Measurements from ENCODE around the gene BARD1.
A peak's percentile ranks its signal among the peaks of the same experiment; 100 is the strongest.

The BARD1 gene

GRCh38 chr2:214810671-214811070 is 1.2 kb upstream of the BARD1 start:
- DNase-seq (no peak), ATAC-seq (ENCODE audit: insufficient read depth, low read depth) (no peak)
- H3K4me1 ChIP-seq (ENCODE audit: insufficient read depth, low read length): peaks cover 32% of the 10 kb centered on the region
- H3K4me2 ChIP-seq (ENCODE audit: insufficient read depth, low read length): peak overlapping the region; percentile 83
- H2AFZ ChIP-seq (ENCODE audit: low read depth, low read length): peak overlapping the region; percentile 89
- H3K4me3 ChIP-seq (ENCODE audit: low read depth in 1 of 2, low read length in 2 of 2): peak overlapping the region in 1 of 2 experiments; percentile 76; a peak in 2 of 4 replicates
- H3K27ac ChIP-seq (ENCODE audit: low read length): no peak overlapping the region
- no peak for TF ChIP-seq EZH2 (IDR thresholded peaks at IDR 0.05; ENCODE audit: borderline replicate concordance, low read depth, low read length, severe bottlenecking)
- TF ChIP-seq, protein P1, sequence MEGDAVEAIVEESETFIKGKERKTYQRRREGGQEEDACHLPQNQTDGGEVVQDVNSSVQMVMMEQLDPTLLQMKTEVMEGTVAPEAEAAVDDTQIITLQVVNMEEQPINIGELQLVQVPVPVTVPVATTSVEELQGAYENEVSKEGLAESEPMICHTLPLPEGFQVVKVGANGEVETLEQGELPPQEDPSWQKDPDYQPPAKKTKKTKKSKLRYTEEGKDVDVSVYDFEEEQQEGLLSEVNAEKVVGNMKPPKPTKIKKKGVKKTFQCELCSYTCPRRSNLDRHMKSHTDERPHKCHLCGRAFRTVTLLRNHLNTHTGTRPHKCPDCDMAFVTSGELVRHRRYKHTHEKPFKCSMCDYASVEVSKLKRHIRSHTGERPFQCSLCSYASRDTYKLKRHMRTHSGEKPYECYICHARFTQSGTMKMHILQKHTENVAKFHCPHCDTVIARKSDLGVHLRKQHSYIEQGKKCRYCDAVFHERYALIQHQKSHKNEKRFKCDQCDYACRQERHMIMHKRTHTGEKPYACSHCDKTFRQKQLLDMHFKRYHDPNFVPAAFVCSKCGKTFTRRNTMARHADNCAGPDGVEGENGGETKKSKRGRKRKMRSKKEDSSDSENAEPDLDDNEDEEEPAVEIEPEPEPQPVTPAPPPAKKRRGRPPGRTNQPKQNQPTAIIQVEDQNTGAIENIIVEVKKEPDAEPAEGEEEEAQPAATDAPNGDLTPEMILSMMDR (IDR thresholded peaks at IDR 0.05; ENCODE audit: borderline replicate concordance, extremely low read depth, low read length, poor library complexity, severe bottlenecking): no peak
- peak overlapping the region; percentile 99 for H3K9ac ChIP-seq (ENCODE audit: low read depth, low read length)
- peaks cover 27% of the 10 kb centered on the region for H4K20me1 ChIP-seq (ENCODE audit: insufficient read depth, low read length)
- H3K9me3 ChIP-seq (ENCODE audit: insufficient read depth, low read length, severe bottlenecking): no peaks in the 10 kb centered on the region
- H3K36me3 ChIP-seq (ENCODE audit: insufficient read depth, low read length): peaks cover 12% of the 10 kb centered on the region
- peaks cover 38% of the 10 kb centered on the region for H3K79me2 ChIP-seq (ENCODE audit: insufficient read depth, low read length)
- no peaks in the 10 kb centered on the region for H3K27me3 ChIP-seq (ENCODE audit: insufficient read depth, low read length, poor library complexity)

GRCh38 chr2:214809751-214810564 is 475 bp upstream of the BARD1 start:
- DNase-seq: peak; percentile 99
- Histone ChIP-seq H4K20me1 (ENCODE audit: insufficient read depth, low read length) (peaks cover 34% of the 10 kb centered on the region), H3K9me3 (ENCODE audit: insufficient read depth, low read length, severe bottlenecking) (no peaks in the 10 kb centered on the region), H3K4me1 (ENCODE audit: insufficient read depth, low read length) (peaks cover 39% of the 10 kb centered on the region), H3K27me3 (ENCODE audit: insufficient read depth, low read length, poor library complexity) (no peaks in the 10 kb centered on the region), H3K36me3 (ENCODE audit: insufficient read depth, low read length) (peaks cover 14% of the 10 kb centered on the region), H3K27ac (ENCODE audit: low read length) (peak overlapping the region; percentile 99), H3K4me2 (ENCODE audit: insufficient read depth, low read length) (peak overlapping the region; percentile 83), H3K4me3 (ENCODE audit: low read depth in 1 of 2, low read length in 2 of 2) (peak overlapping the region; percentile 76 to 93; a peak in 3 of 4 replicates), H3K79me2 (ENCODE audit: insufficient read depth, low read length) (peaks cover 45% of the 10 kb centered on the region), H3K9ac (ENCODE audit: low read depth, low read length) (peak overlapping the region; percentile 99), H2AFZ (ENCODE audit: low read depth, low read length) (peak overlapping the region; percentile 89)
- peak; percentile 80 for ATAC-seq (ENCODE audit: insufficient read depth, low read depth)
- TF ChIP-seq, protein P1 (IDR thresholded peaks at IDR 0.05; ENCODE audit: borderline replicate concordance, extremely low read depth, low read length, poor library complexity, severe bottlenecking): no peak
- TF ChIP-seq EZH2 (IDR thresholded peaks at IDR 0.05; ENCODE audit: borderline replicate concordance, low read depth, low read length, severe bottlenecking): no peak

DNA sequence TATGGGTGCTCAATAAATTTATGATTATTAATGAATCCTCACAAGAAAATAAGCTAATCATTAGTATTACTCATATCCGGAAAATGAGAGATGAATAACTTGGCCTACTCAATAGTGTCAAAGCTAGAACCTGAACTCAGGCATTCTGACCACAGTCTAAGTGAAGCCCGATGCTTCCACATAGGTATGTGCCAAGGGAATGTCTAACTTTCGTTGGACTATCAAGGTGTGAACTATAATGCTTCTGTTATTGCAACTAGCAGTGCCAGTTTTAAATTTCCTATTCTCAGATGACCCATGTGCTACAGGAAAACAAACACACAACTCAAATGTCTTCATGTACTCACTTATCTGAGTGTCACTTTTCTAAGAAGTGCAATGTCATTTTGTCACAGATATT is 1.8 kb downstream of the BARD1 start:
- no peak for TF ChIP-seq EZH2 (IDR thresholded peaks at IDR 0.05; ENCODE audit: borderline replicate concordance, low read depth, low read length, severe bottlenecking)
- TF ChIP-seq, protein P1 (IDR thresholded peaks at IDR 0.05; ENCODE audit: borderline replicate concordance, extremely low read depth, low read length, poor library complexity, severe bottlenecking): no peak
- Histone ChIP-seq H3K79me2 (ENCODE audit: insufficient read depth, low read length) (peaks cover 68% of the 10 kb centered on the region), H3K27ac (ENCODE audit: low read length) (peak overlapping the region; percentile 50), H4K20me1 (ENCODE audit: insufficient read depth, low read length) (peaks cover 46% of the 10 kb centered on the region), H3K4me1 (ENCODE audit: insufficient read depth, low read length) (peaks cover 45% of the 10 kb centered on the region), H3K9me3 (ENCODE audit: insufficient read depth, low read length, severe bottlenecking) (no peaks in the 10 kb centered on the region), H3K36me3 (ENCODE audit: insufficient read depth, low read length) (peaks cover 21% of the 10 kb centered on the region), H3K27me3 (ENCODE audit: insufficient read depth, low read length, poor library complexity) (no peaks in the 10 kb centered on the region), H3K9ac (ENCODE audit: low read depth, low read length) (peak overlapping the region; percentile 99), H3K4me3 (ENCODE audit: low read depth in 1 of 2, low read length in 2 of 2) (peak overlapping the region; percentile 76 to 93; a peak in 3 of 4 replicates), H3K4me2 (ENCODE audit: insufficient read depth, low read length) (peak overlapping the region; percentile 69), H2AFZ (ENCODE audit: low read depth, low read length) (no peak overlapping the region)
- ATAC-seq (ENCODE audit: insufficient read depth, low read depth) (no peak), DNase-seq (no peak)
